HUES48 (cell line): ENCODE measurements around the gene DLEC1.

ENCODE experiments used
- H3K27ac ChIP-seq: one replicate; pipeline ENCODE4 v1.7.0; 2013; ENCODE audit warnings: low read depth, low read length, inconsistent platforms
- H3K27me3 ChIP-seq: 2 replicates; pipeline ENCODE4 v1.6.1; 2013; ENCODE audit warnings: mild to moderate bottlenecking, low read length; ENCODE audit not compliant: control insufficient read depth, insufficient read depth
- H3K36me3 ChIP-seq: 2 replicates; pipeline ENCODE4 v1.6.1; 2013; ENCODE audit warnings: low read length; ENCODE audit not compliant: control insufficient read depth, insufficient read depth
- H3K4me1 ChIP-seq: 2 replicates; pipeline ENCODE4 v1.6.1; 2013; ENCODE audit warnings: mild to moderate bottlenecking, low read length; ENCODE audit not compliant: control insufficient read depth, insufficient read depth
- H3K4me3 ChIP-seq: 2 replicates; pipeline ENCODE4 v1.5.1; 2013; ENCODE audit warnings: mild to moderate bottlenecking, low read depth, low read length
- H3K9ac ChIP-seq: 2 replicates; pipeline ENCODE4 v1.6.1; 2013; ENCODE audit warnings: mild to moderate bottlenecking, low read depth, low read length, moderate library complexity
- H3K9me3 ChIP-seq: 2 replicates; pipeline ENCODE4 v1.6.1; 2013; ENCODE audit warnings: low read length; ENCODE audit not compliant: control insufficient read depth, insufficient read depth

Gene DLEC1

GRCh38 chr3:38136393-38136776 lies 97.4 kb downstream of the DLEC1 start:
- H3K4me3 ChIP-seq = peak overlapping the region; percentile 77
- H3K9ac ChIP-seq = peak overlapping the region; percentile 34; the same call in 1 of the 2 replicates
- peaks cover 19% of the 10 kb centered on the region for H3K4me1 ChIP-seq
- peaks cover 36% of the 10 kb centered on the region for H3K36me3 ChIP-seq
- peak overlapping the region; percentile 74 for H3K27ac ChIP-seq
- H3K27me3 ChIP-seq = peaks cover 2% of the 10 kb centered on the region; the same call in 1 of the 2 replicates
- no peaks in the 10 kb centered on the region for H3K9me3 ChIP-seq

DNA sequence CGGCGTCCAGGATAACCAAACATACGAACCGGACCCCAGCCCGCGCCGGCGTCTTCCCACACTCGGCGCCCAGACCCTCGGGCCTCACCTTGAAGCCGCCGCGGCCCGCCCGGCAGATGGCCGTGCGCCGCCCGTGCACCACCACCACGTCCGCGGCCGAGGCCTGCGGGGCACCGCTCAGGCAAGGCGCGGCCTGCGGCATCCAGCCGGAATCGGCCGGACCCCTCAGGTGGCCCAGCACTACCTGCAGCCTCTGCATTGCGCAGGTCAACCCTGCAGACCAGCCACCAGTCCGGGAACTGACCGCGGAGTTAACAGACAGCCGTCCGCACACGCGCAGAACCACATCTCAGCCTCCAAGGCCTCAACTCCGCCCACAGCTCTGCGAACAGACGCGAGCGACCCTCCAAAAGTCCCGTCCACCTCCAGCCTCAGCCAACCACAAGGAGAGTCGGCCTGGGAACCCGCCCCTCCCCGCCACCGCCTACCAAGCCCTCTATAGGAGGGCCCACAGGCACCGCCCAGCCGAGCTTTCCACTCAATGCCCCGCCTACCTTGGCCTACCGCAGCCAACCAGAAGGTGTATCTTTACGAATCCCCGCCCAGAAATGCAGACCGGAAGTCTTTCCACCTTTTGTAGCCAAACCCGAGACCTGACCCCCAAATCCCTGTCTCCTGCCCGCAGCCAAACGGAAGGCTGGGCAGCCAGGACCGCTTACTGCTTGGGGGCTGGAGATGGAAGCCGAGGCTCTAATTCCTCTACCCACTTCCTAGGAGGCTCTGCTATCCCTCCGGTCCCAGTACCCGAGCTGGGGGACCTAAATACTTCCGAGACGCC lies 98.0 kb downstream of the DLEC1 start, which contains the start of gene ACAA1:
ACAA1 (minus strand) TSS at position 351 of the 838 bp plus-strand sequence; CDS start at position 259, 92 bp downstream.
- peaks cover 41% of the 10 kb centered on the region for H3K36me3 ChIP-seq
- H3K4me1 ChIP-seq = peaks cover 19% of the 10 kb centered on the region
- peak within 1 kb of the TSS; percentile 34 for H3K9ac ChIP-seq
- peak within 1 kb of the TSS; percentile 90 for H3K4me3 ChIP-seq
- no peaks in the 10 kb centered on the region for H3K9me3 ChIP-seq
- peaks cover 2% of the 10 kb centered on the region; the same call in 1 of the 2 replicates for H3K27me3 ChIP-seq
- peak within 1 kb of the TSS; percentile 89 for H3K27ac ChIP-seq

GRCh38 chr3:38137615-38138348 lies 98.8 kb downstream of the DLEC1 start:
- peak overlapping the region; percentile 89 for H3K27ac ChIP-seq
- H3K4me1 ChIP-seq = peaks cover 19% of the 10 kb centered on the region
- H3K4me3 ChIP-seq = peak overlapping the region; percentile 90
- H3K36me3 ChIP-seq = peaks cover 44% of the 10 kb centered on the region
- H3K27me3 ChIP-seq = peaks cover 2% of the 10 kb centered on the region; the same call in 1 of the 2 replicates
- no peaks in the 10 kb centered on the region for H3K9me3 ChIP-seq
- peak overlapping the region; percentile 68; the same call in 1 of the 2 replicates for H3K9ac ChIP-seq

- Histone ChIP-seq H3K27ac (peak within 1 kb of the TSS; percentile 89), H3K36me3 (peaks cover 36% of the 10 kb centered on the region), H3K9ac (peak within 1 kb of the TSS; percentile 68), H3K4me3 (peak within 1 kb of the TSS; percentile 90), H3K27me3 (peaks cover 2% of the 10 kb centered on the region; the same call in 1 of the 2 replicates), H3K4me1 (peaks cover 19% of the 10 kb centered on the region), H3K9me3 (no peaks in the 10 kb centered on the region)
Measured at GRCh38 chr3:38138349-38139190, 99.6 kb downstream of the DLEC1 start, which contains the start of gene MYD88. TSS of gene MYD88 (plus strand) at chr3:38138661. CDS start at chr3:38138701, 40 bp downstream.

DNA sequence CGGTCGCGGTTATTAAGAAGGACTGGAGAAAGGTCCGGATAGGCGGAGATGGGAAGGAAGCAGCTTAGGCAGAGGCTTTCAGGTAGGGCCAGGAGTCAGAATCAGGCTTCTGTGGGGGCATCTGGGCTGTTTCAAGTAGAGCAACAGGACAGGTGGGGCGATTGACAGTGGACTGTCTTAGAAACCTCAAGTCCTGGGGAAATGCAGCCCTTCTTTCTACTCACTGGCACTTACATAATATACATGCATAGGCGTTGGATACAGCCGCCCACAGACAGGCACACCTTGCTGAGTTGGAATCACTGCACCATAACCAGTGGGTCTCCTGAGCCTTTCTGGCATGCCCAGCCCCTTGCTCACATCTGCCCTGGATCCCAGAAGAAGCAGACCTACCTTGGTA lies 100.2 kb downstream of the DLEC1 start:
- H3K9ac ChIP-seq = peak overlapping the region; percentile 68; the same call in 1 of the 2 replicates
- H3K27me3 ChIP-seq = peaks cover 2% of the 10 kb centered on the region; the same call in 1 of the 2 replicates
- H3K4me1 ChIP-seq = peaks cover 19% of the 10 kb centered on the region
- H3K27ac ChIP-seq = no peak overlapping the region
- peak overlapping the region; percentile 90 for H3K4me3 ChIP-seq
- H3K36me3 ChIP-seq = peaks cover 30% of the 10 kb centered on the region
- H3K9me3 ChIP-seq = no peaks in the 10 kb centered on the region

DNA sequence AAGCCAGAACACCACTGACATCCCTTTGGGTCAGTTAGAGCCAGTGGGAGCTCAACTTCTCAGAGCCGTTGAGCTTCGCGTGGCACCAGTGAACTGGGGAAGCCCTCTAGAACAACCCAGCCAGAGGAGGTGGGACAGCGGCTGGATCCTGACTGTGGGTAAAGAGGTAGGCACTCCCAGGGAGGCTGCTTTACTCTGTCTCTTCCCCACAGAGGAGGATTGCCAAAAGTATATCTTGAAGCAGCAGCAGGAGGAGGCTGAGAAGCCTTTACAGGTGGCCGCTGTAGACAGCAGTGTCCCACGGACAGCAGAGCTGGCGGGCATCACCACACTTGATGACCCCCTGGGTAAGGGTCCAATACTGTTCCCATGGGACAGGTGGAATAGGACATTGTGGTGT lies 100.6 kb downstream of the DLEC1 start:
- H3K27ac ChIP-seq = no peak overlapping the region
- H3K4me3 ChIP-seq = peak overlapping the region; percentile 90
- peaks cover 19% of the 10 kb centered on the region for H3K4me1 ChIP-seq

DNA sequence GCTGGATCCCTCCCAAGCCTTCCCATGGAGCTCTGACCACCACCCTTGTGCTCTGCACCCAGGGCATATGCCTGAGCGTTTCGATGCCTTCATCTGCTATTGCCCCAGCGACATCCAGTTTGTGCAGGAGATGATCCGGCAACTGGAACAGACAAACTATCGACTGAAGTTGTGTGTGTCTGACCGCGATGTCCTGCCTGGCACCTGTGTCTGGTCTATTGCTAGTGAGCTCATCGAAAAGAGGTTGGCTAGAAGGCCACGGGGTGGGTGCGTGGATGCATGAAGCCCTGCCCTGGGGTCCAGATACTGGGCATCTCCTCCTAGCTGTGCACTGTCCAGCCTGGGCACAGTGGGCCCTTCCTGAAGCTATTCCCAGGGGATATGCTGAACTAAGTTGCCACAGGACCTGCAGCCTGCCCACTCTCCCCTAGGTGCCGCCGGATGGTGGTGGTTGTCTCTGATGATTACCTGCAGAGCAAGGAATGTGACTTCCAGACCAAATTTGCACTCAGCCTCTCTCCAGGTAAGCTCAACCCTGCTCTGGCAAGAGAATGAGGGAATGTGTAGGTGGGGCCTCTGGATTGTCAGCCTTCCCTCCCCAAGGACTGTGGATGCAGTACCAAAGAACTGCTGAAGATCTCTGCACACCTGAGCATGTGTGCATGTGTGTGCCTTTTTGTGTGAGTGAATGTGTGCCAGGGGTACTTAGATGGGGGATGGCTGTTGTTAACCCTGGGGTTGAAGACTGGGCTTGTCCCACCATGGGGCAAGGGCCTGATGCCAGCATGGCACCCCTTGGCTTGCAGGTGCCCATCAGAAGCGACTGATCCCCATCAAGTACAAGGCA lies 101.5 kb downstream of the DLEC1 start:
- Histone ChIP-seq H3K4me3 (no peak overlapping the region), H3K36me3 (peaks cover 19% of the 10 kb centered on the region), H3K9me3 (no peaks in the 10 kb centered on the region), H3K9ac (no peak overlapping the region), H3K4me1 (peaks cover 19% of the 10 kb centered on the region), H3K27me3 (peaks cover 2% of the 10 kb centered on the region; the same call in 1 of the 2 replicates), H3K27ac (no peak overlapping the region)

More for the DNA sequence above, 100.6 kb downstream of the DLEC1 start:
- no peaks in the 10 kb centered on the region for H3K9me3 ChIP-seq
- H3K27me3 ChIP-seq = peaks cover 2% of the 10 kb centered on the region; the same call in 1 of the 2 replicates
- no peak overlapping the region for H3K9ac ChIP-seq
- H3K36me3 ChIP-seq = peaks cover 25% of the 10 kb centered on the region

DNA sequence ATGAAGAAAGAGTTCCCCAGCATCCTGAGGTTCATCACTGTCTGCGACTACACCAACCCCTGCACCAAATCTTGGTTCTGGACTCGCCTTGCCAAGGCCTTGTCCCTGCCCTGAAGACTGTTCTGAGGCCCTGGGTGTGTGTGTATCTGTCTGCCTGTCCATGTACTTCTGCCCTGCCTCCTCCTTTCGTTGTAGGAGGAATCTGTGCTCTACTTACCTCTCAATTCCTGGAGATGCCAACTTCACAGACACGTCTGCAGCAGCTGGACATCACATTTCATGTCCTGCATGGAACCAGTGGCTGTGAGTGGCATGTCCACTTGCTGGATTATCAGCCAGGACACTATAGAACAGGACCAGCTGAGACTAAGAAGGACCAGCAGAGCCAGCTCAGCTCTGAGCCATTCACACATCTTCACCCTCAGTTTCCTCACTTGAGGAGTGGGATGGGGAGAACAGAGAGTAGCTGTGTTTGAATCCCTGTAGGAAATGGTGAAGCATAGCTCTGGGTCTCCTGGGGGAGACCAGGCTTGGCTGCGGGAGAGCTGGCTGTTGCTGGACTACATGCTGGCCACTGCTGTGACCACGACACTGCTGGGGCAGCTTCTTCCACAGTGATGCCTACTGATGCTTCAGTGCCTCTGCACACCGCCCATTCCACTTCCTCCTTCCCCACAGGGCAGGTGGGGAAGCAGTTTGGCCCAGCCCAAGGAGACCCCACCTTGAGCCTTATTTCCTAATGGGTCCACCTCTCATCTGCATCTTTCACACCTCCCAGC lies 102.4 kb downstream of the DLEC1 start:
- Histone ChIP-seq H3K9ac (no peak overlapping the region), H3K4me3 (no peak overlapping the region), H3K27me3 (peaks cover 2% of the 10 kb centered on the region; the same call in 1 of the 2 replicates), H3K9me3 (no peaks in the 10 kb centered on the region), H3K4me1 (peaks cover 16% of the 10 kb centered on the region), H3K27ac (no peak overlapping the region), H3K36me3 (peaks cover 19% of the 10 kb centered on the region)

DNA sequence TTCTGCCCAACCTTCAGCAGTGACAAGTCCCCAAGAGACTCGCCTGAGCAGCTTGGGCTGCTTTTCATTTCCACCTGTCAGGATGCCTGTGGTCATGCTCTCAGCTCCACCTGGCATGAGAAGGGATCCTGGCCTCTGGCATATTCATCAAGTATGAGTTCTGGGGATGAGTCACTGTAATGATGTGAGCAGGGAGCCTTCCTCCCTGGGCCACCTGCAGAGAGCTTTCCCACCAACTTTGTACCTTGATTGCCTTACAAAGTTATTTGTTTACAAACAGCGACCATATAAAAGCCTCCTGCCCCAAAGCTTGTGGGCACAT lies 102.9 kb downstream of the DLEC1 start:
- H3K4me3 ChIP-seq = no peak overlapping the region
- peaks cover 19% of the 10 kb centered on the region for H3K36me3 ChIP-seq
- no peak overlapping the region for H3K9ac ChIP-seq
- H3K27ac ChIP-seq = no peak overlapping the region
- no peaks in the 10 kb centered on the region for H3K9me3 ChIP-seq
- H3K27me3 ChIP-seq = peaks cover 2% of the 10 kb centered on the region; the same call in 1 of the 2 replicates
- peaks cover 16% of the 10 kb centered on the region for H3K4me1 ChIP-seq
